HG03342 (cell line): ENCODE results near the gene ARL4D.
"Not testable (repeated sequence)": the region's sequence is repeated elsewhere in the genome, so short reads cannot be mapped to it uniquely, and the experiment has no call there.

Experiments used
- ATAC-seq: cut with Tn5 transposase; IDR thresholded peaks from one replicate; pipeline ENCODE4 v1.9.1; 2021; ENCODE audit warnings: mild to moderate bottlenecking, moderate library complexity; ENCODE audit not compliant: unreplicated experiment

Gene ARL4D, protein sequence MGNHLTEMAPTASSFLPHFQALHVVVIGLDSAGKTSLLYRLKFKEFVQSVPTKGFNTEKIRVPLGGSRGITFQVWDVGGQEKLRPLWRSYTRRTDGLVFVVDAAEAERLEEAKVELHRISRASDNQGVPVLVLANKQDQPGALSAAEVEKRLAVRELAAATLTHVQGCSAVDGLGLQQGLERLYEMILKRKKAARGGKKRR

DNA sequence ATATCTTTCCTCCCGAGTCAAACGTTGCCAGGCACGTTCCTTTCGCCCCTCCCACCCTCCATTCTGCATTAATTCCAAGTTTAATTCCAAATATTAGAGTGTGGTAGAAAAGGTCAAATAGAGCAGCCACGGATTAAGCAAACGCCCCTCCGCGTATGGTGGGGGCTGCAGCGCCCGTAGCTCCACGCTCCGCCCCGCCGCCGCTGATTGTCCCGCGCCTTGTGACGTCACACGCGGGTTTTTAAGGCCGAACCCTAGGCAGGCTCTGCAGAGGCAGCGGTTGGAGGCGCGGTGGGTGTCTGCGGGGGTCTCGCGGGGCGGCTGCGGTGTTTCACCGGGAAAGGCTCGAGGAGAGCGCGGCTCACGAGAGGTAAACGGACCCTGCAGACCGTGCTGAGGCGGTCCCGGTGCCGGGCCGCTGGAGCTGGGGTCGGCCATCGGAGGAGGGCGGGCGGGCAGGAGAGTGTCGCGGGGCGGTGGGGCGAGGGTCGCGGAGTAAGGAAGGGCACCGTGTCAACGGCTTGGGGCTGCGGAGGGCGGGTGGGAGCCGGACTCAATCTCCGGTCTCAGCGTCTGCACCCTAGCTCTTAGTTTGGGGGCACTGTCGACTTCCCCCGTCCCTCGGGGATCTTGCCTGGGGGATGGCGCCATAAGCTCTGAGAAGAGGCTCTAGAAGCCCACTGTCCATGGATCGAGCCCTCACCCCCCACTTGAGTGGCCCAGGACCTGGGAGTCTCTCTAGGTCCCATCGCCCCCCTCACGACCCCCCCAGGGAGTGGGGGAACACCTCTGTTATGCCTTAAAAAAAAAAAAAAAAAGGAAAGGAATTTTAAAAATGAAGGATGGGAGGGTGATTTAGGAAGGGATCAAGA lies at the start of gene ARL4D:
Gene ARL4D, plus strand, starts transcription at position 270 of the 872 bp plus-strand sequence. CDS start 740 bp downstream, outside the sequence.
- ATAC-seq, result no peak

DNA sequence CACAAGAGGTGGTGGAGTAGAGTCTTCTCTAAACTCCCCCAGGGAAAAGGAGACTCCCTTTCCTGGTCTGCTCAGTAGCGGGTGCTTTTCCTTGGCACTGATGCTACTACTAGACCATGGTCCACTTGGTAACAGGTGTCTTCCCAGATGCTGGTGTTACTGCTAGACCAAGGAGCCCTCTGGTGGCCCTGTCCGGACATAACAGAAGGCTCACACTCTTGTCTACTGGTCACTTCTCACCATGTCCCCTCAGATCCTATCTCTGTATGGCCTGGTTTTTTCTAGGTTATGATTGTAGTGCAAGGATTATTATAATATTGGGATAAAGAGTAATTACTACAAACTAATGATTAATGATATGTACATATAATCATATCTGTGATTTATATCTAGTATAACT lies 49.7 kb upstream of the ARL4D start:
- ATAC-seq, result no peak

DNA sequence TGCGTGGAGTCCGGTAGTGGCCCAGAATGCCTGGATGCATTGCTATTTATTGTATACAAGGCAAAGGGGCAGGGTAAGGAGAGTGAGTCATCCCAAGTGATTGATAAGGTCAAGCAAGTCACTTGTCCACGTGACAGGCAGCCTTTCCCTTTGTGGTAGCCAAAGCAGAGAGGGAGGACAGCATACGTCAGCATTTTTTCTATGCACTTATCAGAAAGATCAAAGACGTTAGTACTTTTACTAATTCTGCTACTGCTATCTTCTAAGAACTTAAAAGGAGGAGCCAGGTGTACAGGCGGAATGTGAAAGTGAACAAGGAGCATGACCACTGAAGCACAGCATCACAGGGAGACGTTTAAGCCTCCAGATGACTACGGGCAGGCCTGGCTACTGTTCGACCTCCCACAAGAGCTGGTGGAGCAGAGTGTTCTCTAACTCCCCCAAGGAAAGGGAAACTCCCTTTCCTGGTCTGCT lies 47.9 kb upstream of the ARL4D start:
- no peak for ATAC-seq

DNA sequence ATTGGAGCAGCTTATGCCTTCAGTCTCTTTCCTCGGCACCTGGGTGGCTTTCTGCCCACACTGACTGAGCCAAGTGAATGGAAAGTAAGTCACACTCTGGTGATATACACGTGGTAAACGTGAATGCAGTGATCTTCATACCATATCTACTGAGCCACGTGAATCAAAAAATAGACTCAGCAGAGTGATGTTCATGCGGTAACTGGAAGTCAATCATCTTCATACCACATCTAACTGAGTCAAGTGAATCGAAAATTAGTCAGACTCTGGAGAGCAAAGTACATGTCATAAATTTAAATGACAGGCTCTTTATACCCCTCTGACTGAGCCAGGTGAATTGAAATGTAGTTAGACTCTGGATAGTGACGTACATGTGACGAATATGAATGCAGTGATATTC lies 47.1 kb upstream of the ARL4D start:
- ATAC-seq, result no peak

DNA sequence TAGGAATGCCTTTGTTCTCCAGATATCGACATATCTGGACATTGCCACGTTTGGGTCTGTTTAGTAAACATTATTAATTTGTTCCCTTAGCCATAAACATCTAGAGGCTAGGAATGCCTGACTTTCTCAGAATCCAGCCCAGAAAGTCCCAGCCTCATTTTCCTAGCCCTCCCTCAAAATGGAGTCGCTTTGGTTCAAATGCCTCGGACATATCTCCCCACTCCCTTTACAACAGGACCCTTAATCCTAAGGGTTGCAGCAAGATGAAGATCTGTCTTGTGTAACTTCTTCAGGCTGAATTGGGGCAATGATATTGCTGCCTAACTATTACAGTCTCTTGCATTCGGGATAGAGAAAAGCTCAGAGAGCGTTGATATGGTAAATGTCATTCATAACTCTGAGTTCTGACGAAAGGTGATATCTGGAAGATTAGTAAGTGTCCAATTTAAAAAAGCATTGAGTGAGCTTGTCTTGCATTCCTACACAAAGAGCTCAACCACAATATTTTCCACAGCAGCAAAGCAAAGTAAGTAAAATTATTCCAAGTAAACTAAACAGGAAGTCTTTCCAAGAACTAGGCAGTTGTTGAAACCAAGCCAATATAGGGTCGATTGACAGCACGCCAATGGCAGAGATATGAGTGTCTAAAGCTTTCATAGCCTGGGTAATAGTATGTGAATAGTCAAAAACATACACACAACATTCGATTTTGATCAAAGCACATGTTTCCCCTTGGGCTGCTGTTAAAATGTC lies 46.0 kb upstream of the ARL4D start:
- no peak for ATAC-seq

DNA sequence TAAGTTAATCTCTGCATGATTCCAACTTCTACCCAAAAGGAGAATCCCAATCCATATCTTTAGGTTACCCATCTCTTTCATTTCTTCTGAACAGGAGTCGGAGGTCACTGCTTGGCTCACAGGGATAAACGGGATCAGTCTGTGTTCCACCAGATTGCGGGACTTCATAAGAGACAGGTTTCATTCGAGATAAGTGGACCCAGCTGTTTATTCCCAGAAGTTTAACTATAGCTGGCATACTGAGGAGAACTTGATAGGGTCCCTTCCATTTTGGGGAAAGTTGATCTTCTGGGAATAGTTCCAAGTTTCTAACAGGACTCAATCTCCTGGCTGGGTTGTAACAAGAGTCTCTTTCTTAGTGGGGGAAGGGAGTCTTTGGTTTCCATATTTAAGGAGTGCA lies 45.4 kb upstream of the ARL4D start:
- no peak for ATAC-seq

DNA sequence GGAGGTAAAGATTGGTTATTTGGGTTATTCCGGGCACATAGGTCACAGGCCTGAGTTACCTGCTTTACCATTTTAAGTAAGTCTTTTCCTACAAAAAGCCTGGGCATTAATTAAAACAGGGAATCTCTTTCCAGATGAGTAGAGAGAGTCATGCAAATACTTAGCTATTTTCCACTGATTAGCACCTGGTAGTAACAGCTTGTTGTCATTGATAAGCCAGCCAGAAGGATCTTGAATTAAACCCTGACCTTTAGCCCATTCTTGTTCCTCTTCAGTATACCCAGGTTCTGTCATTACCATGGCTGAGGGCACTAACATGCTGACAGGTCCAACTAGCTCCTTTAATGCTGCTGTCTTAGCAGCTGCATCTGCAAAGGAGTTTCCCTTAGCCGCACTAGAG lies 44.4 kb upstream of the ARL4D start:
- ATAC-seq, result no peak

DNA sequence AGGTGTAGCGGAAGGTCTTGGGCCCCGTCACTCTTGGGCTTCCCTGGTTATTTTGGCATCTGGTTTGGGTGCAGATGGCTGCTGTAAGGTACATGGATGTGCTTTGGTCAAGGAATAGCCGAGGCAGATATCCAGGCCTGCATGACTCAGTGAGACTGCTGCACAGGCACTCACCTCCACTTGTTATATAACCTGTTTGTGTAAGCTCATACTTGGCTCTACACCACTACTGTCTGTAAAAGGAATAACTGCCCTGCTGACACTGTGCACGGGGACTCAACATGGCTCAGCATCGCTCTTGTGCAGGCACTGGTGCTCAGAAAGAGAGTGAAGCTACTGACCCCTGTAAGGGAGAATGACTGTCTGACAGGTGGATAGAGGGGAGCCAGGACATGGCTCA lies 42.3 kb upstream of the ARL4D start:
- ATAC-seq, result no peak

DNA sequence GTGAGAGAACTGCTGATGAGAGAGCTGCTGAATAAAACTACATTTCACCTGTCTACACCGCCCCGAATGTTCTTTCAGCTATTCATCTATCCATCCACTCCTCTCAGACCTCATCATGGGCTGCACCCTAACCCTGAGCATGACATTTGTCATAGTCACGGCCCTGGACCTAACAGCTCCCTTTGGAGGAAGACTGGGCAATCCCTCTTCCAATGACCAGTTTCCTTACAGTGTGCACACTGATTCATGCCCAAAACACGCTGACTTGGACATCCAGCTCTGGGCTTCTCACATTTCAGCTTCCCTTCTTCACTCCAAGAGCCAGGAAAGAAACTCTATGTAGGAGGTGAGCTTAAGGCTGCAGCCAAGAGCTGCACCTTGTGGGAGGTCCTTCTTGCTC lies 41.8 kb upstream of the ARL4D start:
- no peak for ATAC-seq

DNA sequence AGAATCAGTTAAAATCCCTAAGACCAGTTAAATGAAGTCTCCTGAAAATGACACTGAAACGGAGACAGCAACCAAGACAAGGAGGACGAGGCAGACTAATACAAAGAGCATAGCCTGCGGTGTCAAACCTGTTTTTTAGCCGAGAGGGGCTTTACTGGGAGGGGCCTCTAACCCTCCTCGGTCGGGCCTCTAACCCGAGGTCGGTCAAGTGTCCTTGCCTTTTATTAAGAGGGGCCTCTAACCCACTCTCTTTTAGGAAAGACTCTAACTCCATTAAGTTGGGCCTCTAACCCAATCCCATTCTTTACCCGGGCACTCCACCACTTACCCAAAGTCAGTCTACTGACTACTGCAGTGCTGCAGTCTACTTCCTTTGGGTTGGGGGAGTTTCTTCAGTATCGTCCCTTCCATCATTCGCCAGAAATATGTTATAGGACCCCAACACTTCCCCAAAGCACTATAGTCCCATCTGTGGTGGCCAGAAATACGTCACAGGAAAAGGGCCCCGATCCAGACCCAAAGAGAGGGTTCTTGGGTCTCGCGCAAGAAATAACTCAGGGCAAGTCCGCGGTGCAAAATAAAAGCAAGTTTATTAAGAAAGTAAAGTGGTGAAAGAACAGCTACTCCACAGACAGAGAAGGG lies 39.2 kb upstream of the ARL4D start:
- no peak for ATAC-seq

DNA sequence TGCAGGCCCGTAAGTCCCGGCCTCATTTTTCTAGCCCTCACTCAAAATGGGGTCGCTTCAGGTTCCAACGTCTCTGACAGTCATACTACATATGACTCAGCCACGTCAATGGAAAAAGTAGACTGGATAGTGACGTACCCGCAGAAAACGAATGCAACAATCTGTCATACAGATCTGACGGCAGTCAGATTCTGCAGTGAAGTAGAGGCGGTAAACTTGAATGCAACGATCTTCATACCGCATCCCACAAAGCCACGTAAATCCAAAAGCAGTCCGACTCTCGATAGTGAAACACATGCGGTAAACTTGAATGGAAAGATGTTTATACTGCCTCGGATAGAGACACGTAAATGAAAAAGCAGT lies 38.4 kb upstream of the ARL4D start:
- ATAC-seq, result peak; percentile 36

DNA sequence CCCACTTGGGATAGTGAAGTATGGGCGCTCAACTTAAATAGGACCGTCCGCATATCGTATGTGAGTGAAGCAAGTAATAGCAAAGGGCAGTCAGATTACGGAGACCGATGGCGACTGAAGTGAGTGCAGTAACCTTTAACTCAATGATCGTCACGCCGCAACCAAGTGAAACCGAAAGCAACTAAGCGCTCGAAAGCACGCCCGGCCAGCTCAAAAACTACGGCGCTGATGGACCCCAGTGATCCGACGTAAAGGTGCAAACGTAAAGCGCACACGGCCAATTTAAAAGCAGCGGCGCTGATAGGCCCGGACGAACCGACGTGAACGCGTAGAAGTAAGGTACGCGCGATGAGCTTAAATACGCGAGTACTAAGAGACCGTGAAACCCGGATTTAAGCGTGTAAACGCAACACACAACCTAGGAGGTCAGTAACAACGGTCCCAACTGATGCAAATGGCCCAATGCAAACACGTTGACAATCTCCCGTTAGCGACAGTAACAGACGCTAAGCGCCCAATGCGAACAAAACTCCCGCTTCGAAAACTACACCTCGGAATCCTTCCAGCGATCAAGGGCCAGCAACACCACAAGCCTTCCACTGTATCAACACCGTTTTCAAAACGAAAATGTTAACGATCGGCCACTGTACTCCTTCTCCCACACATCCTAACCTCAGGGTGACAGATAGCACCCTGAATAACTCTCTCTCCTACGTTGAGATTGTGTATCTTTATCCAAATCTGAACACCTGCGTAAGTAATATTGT lies 37.9 kb upstream of the ARL4D start:
- ATAC-seq, result peak; percentile 72

DNA sequence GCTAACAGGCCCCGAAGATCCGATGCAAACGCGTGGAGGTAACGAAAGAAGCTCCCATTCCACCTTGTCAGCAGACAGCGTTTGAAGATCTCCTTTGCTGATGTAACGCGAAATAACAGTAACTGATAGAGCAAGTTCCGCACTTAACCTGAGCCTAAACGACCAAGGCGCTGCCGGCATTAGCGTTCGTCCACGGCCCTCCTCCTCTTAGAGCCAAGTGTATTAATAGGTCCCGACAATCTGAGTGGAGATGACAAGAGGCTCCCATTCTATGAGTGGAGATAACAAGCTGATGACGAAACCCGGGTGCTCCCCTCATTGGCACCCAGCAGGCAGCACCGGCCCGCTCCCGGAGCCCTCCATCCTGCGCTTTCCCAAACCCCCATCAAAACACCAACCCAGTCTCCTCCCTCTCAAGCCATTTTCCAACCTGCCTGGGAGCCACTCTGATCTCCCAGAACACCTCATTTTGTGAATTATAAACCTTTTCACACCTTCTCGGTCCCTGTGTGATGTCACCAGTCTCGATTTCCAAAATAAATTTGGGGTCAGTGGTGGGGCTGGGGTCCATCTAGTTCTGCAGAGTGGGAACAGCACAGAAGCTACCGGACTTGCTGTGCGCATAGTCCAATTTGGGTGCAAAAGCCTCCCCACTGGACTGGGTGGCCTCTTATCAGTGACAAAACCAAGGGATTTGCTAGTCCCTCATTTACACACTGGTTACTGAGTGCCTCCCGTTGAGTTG lies 35.4 kb upstream of the ARL4D start:
- ATAC-seq, result no peak

DNA sequence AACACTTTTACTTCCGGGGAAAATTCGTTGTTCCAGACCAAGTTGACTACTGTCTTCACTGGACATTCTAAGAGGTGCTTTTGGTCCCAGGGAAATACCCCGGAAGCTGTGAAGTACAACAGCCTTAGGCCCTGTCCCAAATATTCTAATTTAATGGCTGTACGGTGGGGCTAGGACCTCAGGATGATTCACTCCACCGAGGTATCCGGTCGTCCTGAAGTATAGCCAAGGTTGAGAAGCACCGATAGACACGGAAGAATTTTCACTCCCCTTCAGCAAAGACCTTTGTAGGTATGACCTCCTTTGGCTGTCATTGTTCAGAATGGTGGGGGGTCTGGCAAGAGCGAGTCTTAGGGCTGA lies 34.9 kb upstream of the ARL4D start:
- no peak for ATAC-seq

DNA sequence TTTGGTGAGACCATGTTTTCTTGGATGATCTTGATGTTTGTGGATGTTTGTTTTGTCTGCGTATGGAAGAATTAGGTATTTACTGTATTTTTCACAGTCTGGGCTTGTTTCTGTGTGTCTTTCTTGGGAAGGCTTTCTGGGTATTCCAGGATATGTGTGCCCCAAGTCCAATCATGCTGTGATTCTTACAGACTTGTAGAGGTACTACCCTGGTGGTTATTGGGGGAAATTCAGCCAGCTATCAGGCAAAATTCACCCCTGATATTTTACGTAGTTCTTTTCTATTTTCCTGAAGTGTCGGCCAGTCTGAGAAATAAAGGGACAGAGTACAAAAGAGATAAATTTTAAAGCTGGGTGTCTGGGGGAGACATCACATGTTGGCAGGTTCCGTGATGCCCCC lies 33.4 kb upstream of the ARL4D start:
- no peak for ATAC-seq

DNA sequence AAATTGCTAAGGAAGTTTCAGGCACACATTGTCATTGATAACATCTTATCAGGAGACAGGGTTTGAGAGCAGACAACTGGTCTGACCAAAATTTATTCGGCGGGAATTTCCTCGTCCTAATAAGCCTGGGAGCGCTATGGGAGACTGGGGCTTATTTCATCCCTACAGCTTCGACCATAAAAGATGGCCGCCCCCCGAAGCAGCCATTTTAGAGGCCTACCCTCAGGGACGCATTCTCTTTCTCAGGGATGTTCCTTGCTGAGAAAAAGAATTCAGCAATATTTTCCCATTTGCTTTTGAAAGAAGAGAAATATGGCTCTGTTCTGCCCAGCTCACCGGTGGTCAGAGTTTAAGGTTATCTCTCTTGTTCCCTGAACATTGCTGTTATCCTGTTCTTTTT lies 32.9 kb upstream of the ARL4D start:
- ATAC-seq, result not testable (repeated sequence)

DNA sequence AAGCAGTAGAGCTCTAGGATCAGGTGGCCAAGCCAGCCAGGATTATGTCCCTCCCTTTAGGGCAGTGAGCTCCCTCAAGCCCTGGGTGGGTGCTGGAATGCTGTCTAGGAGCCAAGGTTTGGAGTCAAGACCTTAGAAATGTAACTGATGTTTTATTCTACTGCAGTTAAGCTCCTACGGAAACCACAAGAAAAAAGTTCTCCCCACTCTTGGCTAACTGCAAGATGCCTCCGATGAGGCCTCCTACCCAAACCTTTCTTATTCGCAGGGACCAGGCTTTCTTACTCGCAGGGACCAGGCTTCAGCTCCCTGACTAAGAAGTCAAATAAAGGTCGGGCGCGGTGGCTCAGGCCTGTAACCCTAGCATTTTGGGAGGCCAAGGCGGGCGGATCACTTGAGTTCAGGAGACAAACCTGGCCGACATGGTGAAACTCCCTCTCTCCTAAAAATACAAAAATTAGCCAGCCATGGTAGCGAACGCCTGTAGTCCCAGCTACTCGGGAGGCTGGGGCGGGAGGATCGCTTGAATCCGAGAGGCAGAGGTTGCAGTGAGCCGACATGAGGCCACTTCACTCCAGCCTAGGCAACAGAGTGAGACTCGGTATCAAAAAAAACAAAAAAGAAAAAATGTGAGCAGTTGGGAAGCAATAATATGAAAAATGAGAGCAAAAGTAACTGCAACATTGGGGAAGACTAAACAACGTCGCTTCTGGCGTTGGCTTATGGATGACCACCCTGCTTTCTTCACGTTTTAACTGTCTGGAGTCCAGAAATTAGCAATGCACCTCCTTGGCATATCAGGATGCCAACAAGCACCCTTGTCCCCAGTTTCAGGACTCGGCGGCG lies 31.7 kb upstream of the ARL4D start:
- no peak for ATAC-seq

DNA sequence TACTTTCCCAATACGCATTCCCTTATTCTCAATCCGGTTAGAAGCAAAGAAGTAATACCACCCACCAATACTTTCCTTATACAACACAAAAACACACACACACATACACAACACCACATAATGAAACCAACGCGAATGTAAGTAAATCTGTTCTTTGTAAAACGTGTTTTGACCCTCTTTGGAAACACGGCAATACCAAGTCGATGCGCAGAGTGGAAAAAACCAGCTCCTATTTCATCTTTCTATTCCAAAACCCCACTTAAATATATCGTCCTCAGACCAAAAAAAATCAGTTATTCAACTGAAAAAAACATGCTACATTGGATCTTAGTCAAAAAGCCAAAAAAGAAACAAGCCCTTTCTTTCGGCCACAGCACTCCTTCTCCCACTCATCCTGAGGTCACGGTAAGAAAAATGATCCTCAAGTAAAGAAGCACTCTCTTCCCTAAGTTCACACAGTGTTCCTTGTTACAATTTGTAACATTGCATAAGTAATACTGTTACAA lies 31.0 kb upstream of the ARL4D start:
- peak; percentile 28 for ATAC-seq
